Trophoblast cell (in vitro differentiated cells and primary cell): ENCODE measurements around the gene PLOD3.

ENCODE experiments used
- DNase-seq, 2 donors: peaks; one replicate each; pipeline ENCODE4 v3.0.0-alpha.2; 2016
- H2AFZ ChIP-seq: 2 replicates; pipeline ENCODE4 v1.6.1; 2013; ENCODE audit warnings: low read length, moderate library complexity, mild to moderate bottlenecking; ENCODE audit not compliant: insufficient read depth, poor library complexity
- H2AK5ac ChIP-seq: 2 replicates; pipeline ENCODE4 v1.6.1; 2013; ENCODE audit warnings: mild to moderate bottlenecking, low read length
- H2BK120ac ChIP-seq: 2 replicates; pipeline ENCODE4 v1.6.1; 2013; ENCODE audit warnings: low read length, mild to moderate bottlenecking, moderate library complexity; ENCODE audit not compliant: insufficient read depth, poor library complexity
- H2BK12ac ChIP-seq: 2 replicates; pipeline ENCODE4 v1.6.1; 2013; ENCODE audit warnings: mild to moderate bottlenecking, low read length, moderate library complexity
- H2BK5ac ChIP-seq: 2 replicates; pipeline ENCODE4 v1.6.1; 2013; ENCODE audit warnings: low read length, low read depth, moderate library complexity, mild to moderate bottlenecking; ENCODE audit not compliant: poor library complexity
- H3K14ac ChIP-seq: 2 replicates; pipeline ENCODE4 v1.6.1; 2013; ENCODE audit warnings: mild to moderate bottlenecking, low read length
- H3K18ac ChIP-seq: 2 replicates; pipeline ENCODE4 v1.6.1; 2013; ENCODE audit warnings: mild to moderate bottlenecking, low read length
- H3K23ac ChIP-seq: 2 replicates; pipeline ENCODE4 v1.6.1; 2013; ENCODE audit warnings: low read length
- H3K27ac ChIP-seq: 2 replicates; pipeline ENCODE4 v1.5.1; 2013; ENCODE audit warnings: low read depth, mild to moderate bottlenecking, inconsistent platforms, low read length, moderate library complexity
- H3K27me3 ChIP-seq: 2 replicates; pipeline ENCODE4 v1.6.1; 2013; ENCODE audit warnings: inconsistent platforms, mild to moderate bottlenecking, low read length, moderate library complexity; ENCODE audit not compliant: insufficient read depth
- H3K36me3 ChIP-seq, 2 experiments: 1 replicate in 1 of 2; 2 replicates in 1 of 2; pipeline ENCODE4 v1.6.1; 2013; ENCODE audit warnings: low read length in 2 of 2, mild to moderate bottlenecking in 2 of 2, moderate library complexity in 1 of 2; ENCODE audit not compliant: insufficient read depth in 2 of 2, control insufficient read depth in 1 of 2
- H3K4ac ChIP-seq: 2 replicates; pipeline ENCODE4 v1.6.1; 2013; ENCODE audit warnings: low read depth, mild to moderate bottlenecking, low read length, moderate library complexity
- H3K4me1 ChIP-seq, 2 experiments: 1 replicate in 1 of 2; 2 replicates in 1 of 2; pipeline ENCODE4 v1.6.1; 2013; ENCODE audit warnings: low read length in 2 of 2, mild to moderate bottlenecking in 2 of 2, moderate library complexity in 1 of 2; ENCODE audit not compliant: insufficient read depth in 2 of 2, control insufficient read depth in 1 of 2
- H3K4me2 ChIP-seq: 2 replicates; pipeline ENCODE4 v1.6.1; 2013; ENCODE audit warnings: inconsistent platforms, mild to moderate bottlenecking, low read length, moderate library complexity
- H3K4me3 ChIP-seq: 2 replicates; pipeline ENCODE4 v1.5.1; 2013; ENCODE audit warnings: mild to moderate bottlenecking, low read depth, low read length, inconsistent platforms
- H3K79me1 ChIP-seq: one replicate; pipeline ENCODE4 v1.6.1; 2013; ENCODE audit warnings: low read length
- H3K79me2 ChIP-seq: 2 replicates; pipeline ENCODE4 v1.6.1; 2013; ENCODE audit warnings: low read length, mild to moderate bottlenecking; ENCODE audit not compliant: control insufficient read depth, insufficient read depth, poor library complexity
- H3K9ac ChIP-seq: 2 replicates; pipeline ENCODE4 v1.6.1; 2013; ENCODE audit warnings: mild to moderate bottlenecking, low read length
- H3K9me3 ChIP-seq: 2 replicates; pipeline ENCODE4 v1.6.1; 2013; ENCODE audit warnings: low read depth, mild to moderate bottlenecking, control low read depth, inconsistent platforms, low read length; ENCODE audit not compliant: insufficient read depth
- H4K12ac ChIP-seq: 2 replicates; pipeline ENCODE4 v1.6.1; 2013; ENCODE audit warnings: low read depth, mild to moderate bottlenecking, low read length, moderate library complexity
- H4K8ac ChIP-seq: 2 replicates; pipeline ENCODE4 v1.6.1; 2013; ENCODE audit warnings: low read depth, mild to moderate bottlenecking, low read length, moderate library complexity
- H4K91ac ChIP-seq: one replicate; pipeline ENCODE4 v1.6.1; 2013; ENCODE audit warnings: low read depth, mild to moderate bottlenecking, low read length, moderate library complexity
- WGBS: extraction: QIAGEN DNeasy Blood & Tissue Kit; methylation state at CpG from one replicate; pipeline ENCODE4 v1.1.7; 2013; ENCODE audit warnings: missing lambda C conversion rate; ENCODE audit not compliant: insufficient read length, insufficient coverage; ENCODE audit errors: extremely low coverage; 5-methylcytosine and 5-hydroxymethylcytosine counted together

The PLOD3 gene

DNA sequence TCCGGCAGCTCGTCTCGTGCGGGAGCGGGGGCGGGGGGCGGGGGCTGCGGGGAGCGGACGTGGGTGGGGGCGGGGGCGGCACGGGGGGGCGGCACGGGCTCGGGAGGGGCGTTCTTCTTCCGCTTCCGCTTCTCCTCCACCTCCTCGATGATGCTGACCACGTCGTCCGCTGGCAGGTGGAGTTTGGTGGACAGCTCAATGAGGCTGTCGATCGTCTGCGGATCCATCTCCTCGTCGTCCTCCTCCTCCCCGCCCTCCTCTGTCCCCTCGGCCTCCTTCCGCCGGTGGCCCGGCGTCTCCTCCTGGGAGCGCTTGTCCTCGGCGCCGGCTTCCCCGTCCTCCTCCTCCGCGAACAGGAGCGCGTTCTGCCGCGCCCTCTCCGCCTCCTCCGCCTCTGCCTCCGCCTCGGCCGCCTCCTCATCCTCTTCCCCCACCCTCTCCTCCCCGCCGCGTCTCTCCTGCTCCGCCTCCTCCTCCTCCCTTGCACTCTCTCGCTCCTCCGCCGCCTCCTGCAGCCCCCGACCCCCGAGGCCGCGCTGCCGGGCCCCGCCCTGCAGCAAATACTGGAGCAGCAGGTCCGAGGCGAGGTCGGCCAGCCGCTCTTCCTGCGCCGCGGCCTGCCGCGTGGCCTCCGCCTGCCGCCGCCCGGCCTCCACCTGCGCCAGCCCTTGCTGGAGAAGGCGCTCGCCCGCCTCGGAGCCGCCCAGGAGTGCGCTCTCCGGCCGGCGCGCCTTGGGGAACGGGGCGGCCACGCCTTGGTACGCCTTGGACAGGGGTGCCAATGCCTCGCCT lies 53.9 kb downstream of the PLOD3 start:
- H3K4me3 ChIP-seq: peak overlapping the region; percentile 65
- H2BK12ac ChIP-seq: no peak overlapping the region
- no peak overlapping the region for H2BK5ac ChIP-seq
- H3K9me3 ChIP-seq: no peaks in the 10 kb centered on the region
- H2BK120ac ChIP-seq: no peak overlapping the region
- H3K4me1 ChIP-seq: peaks cover 51 to 68% of the 10 kb centered on the region in 2 experiments
- H3K18ac ChIP-seq: no peak overlapping the region
- H3K27ac ChIP-seq: peak overlapping the region; percentile 90
- no CpG with 5 or more reads among the region's 92 CpGs for WGBS
- no peaks in the 10 kb centered on the region for H3K79me2 ChIP-seq
- no peak overlapping the region for H2AK5ac ChIP-seq
- H3K36me3 ChIP-seq: peaks cover 14% of the 10 kb centered on the region in 2 experiments
- H4K91ac ChIP-seq: peak overlapping the region; percentile 65
- H4K8ac ChIP-seq: no peak overlapping the region
- H2AFZ ChIP-seq: no peak overlapping the region
- no peak overlapping the region for H4K12ac ChIP-seq
- H3K23ac ChIP-seq: no peak overlapping the region
- H3K14ac ChIP-seq: no peak overlapping the region
- H3K4ac ChIP-seq: no peak overlapping the region
- H3K27me3 ChIP-seq: peaks cover 9% of the 10 kb centered on the region
- H3K79me1 ChIP-seq: peaks cover 14% of the 10 kb centered on the region
- peak overlapping the region; percentile 90 for H3K4me2 ChIP-seq
- H3K9ac ChIP-seq: no peak overlapping the region
- peak; percentile 22 to 41 for DNase-seq

DNA sequence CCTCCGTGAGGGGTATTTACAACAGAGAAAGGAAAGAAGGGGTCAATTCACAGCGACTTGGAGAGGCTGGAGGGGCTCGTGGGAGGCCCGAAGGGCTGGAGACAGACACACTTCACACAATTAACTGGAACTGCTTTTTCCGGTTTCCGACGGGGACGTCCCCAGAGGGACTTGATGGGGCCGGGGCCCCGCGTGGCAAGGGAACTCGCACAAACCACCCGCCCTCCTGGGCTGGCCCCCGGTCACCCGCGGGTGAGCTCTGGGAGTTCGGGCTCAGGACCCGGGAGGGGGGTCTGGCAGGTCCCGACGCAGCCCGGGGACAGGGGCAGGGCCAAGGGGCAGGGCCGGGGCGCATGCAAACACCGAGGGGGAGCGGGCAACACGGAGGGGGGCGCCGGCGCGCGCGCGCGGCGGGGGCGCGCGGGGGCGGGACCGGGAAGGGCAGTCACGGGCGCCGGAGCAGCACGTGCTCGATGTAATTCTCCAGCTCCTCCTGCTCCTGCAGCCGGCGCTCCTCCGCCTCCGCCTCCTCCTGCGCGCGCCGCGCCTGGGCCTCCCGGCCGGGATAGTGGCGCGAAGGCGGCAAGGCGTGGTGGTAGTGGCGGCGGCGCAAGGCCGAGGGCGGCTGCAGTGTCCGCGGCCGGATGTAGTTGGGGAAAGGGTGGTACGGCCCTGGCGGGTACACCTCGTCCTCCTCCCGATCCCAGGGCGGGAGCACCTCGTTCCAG lies 54.7 kb downstream of the PLOD3 start:
- no CpG with 5 or more reads among the region's 74 CpGs for WGBS
- Histone ChIP-seq H2BK120ac (peak overlapping the region; percentile 34), H3K79me1 (peaks cover 14% of the 10 kb centered on the region), H4K12ac (no peak overlapping the region), H3K18ac (peak overlapping the region; percentile 66), H3K14ac (peak overlapping the region; percentile 76), H3K9ac (peak overlapping the region; percentile 19), H2BK12ac (no peak overlapping the region), H2BK5ac (peak overlapping the region; percentile 70), H3K27ac (peak overlapping the region; percentile 90), H3K36me3 (peaks cover 15 to 19% of the 10 kb centered on the region in 2 experiments), H3K27me3 (peaks cover 9% of the 10 kb centered on the region), H3K4ac (peak overlapping the region; percentile 16), H3K79me2 (no peaks in the 10 kb centered on the region), H2AFZ (peak overlapping the region; percentile 57), H3K23ac (no peak overlapping the region), H3K4me3 (peak overlapping the region; percentile 71), H4K91ac (peak overlapping the region; percentile 65), H2AK5ac (no peak overlapping the region), H4K8ac (peak overlapping the region; percentile 79), H3K4me1 (peaks cover 51 to 65% of the 10 kb centered on the region in 2 experiments), H3K4me2 (peak overlapping the region; percentile 90), H3K9me3 (no peaks in the 10 kb centered on the region)
- DNase-seq: peak; percentile 57 to 70

DNA sequence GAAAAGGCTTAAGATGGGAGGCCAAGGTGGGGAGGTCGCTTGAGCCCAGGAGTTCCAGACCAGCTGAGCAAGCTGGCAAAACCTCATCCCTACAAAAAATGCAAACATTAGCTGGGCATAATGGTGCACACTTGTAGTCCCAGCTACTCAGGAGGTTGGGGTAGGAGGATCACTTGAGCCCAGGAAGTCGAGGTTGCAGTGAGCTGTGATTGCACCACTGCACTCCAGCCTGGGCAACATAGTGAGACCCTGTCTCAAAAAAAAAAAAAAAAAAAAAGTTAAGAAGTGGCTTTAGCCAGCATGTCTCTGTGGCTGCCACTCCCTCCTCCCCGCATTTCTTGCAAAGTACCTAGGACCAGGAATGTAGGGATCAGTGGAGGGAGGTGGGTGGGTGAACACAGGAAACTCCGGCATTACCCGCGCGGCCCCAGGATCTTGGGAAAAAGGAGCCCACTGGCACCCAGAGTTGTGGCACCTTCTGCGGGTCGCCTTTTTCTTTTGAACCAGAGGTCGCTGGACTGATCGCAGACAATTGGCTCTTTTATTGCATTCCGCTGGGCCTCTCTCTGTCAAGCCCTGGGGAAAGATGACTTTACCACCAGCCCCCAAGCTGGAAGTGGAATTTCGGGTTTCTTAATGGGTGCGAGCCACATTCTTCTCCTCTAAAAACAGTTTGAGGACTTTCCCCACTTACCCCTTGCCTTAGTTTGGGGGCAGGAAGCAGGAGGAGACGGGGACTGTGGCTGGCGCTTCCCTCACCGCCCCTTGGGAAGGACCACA lies 55.5 kb downstream of the PLOD3 start:
- Histone ChIP-seq H3K4me3 (no peak overlapping the region), H3K18ac (peak overlapping the region; percentile 9), H3K9ac (no peak overlapping the region), H3K4me2 (peak overlapping the region; percentile 90), H4K8ac (peak overlapping the region; percentile 30), H4K12ac (no peak overlapping the region), H3K36me3 (peaks cover 15 to 19% of the 10 kb centered on the region in 2 experiments), H4K91ac (peak overlapping the region; percentile 53), H3K23ac (no peak overlapping the region), H2AFZ (no peak overlapping the region), H3K27ac (peak overlapping the region; percentile 90), H2BK12ac (peak overlapping the region; percentile 37), H2BK5ac (peak overlapping the region; percentile 54), H3K14ac (no peak overlapping the region), H3K27me3 (peaks cover 7% of the 10 kb centered on the region), H2BK120ac (peak overlapping the region; percentile 27), H3K4me1 (peaks cover 54 to 68% of the 10 kb centered on the region in 2 experiments), H3K79me2 (no peaks in the 10 kb centered on the region), H3K79me1 (peaks cover 14% of the 10 kb centered on the region), H3K9me3 (no peaks in the 10 kb centered on the region), H2AK5ac (no peak overlapping the region), H3K4ac (no peak overlapping the region)
- WGBS: no CpG with 5 or more reads among the region's 17 CpGs
- DNase-seq: peak; percentile 21 to 57

DNA sequence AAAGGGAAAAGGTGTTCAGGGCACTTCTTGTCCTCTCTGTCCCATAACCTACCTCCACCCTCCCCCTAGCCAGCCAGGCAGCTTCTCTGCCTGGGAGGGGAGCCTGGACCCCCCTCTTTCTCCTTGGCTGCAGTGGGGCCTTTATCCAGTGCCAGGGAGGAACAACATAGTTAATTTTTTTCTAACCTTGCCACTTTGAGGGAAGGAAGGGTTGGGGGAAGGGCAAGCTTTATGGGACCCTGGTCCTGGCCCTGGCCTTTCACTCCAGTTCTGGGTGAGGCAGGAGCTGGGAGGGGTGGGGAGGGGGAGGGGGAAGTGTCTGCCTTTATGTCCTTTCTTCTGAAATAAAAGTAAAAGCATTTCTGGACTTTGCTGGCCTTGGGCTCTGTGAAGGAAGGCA lies 56.5 kb downstream of the PLOD3 start:
- Histone ChIP-seq H3K14ac (no peak overlapping the region), H4K12ac (no peak overlapping the region), H3K4me2 (no peak overlapping the region), H2BK12ac (peak overlapping the region; percentile 20), H3K79me1 (peaks cover 17% of the 10 kb centered on the region), H2BK5ac (peak overlapping the region; percentile 18), H4K91ac (peak overlapping the region; percentile 29), H2AK5ac (no peak overlapping the region), H3K23ac (no peak overlapping the region), H2AFZ (no peak overlapping the region), H3K9ac (no peak overlapping the region), H3K9me3 (no peaks in the 10 kb centered on the region), H3K36me3 (peaks cover 15 to 19% of the 10 kb centered on the region in 2 experiments), H3K4me1 (peaks cover 56 to 71% of the 10 kb centered on the region in 2 experiments), H3K18ac (no peak overlapping the region), H3K79me2 (no peaks in the 10 kb centered on the region), H4K8ac (no peak overlapping the region), H3K27me3 (peaks cover 2% of the 10 kb centered on the region), H3K4ac (peak overlapping the region; percentile 30), H3K27ac (peak overlapping the region; percentile 90), H2BK120ac (peak overlapping the region; percentile 18), H3K4me3 (no peak overlapping the region)
- DNase-seq: no peak
